NT2/D1 (cell line): ENCODE measurements around the gene CSNK1A1L.

Source experiments
- SUZ12 ChIP-seq: IDR thresholded peaks from 2 replicates; pipeline ENCODE4 v1.6.1; 2011; ENCODE audit not compliant: insufficient read length, insufficient read depth; ENCODE audit errors: extremely low read depth
- YY1 ChIP-seq: IDR thresholded peaks from 2 replicates; pipeline ENCODE4 v1.6.1; 2011; ENCODE audit not compliant: insufficient read length, insufficient read depth
- ZNF274 ChIP-seq: IDR thresholded peaks from 2 replicates; pipeline ENCODE4 v1.6.1; 2011; ENCODE audit warnings: mild to moderate bottlenecking, low read depth, low read length

DNA sequence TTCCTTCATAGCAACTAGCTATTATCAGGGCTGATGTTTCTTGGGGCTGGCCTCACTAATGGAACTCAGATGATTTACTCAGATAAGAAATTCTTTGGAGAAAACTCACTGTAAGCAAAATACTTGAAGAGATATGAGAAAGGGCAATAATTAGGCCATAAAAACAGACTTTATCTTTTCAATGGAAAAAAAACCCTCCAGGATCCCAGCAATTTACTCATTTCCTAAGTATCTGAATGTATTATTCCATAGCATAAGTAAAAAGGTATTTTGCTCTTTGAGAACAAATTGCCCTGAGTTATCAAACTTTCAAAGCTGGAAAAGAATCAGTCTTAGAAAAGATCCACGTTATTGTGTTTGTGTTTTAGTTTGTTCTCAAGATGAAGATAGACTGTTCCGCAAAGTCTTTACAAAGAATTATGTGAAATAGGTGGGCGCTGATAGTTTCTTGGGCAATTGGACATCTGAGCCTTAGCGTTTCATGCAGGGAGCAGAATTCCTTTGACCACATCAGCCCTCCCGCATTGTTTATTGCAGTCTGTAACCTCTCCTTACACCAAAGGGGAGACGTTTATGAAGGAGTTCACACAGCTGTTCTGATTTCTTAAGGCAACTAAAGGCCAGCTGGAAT is 29.1 kb upstream of the CSNK1A1L start:
- TF ChIP-seq YY1: no peak
- TF ChIP-seq SUZ12: no peak
- no peak for TF ChIP-seq ZNF274
